ENCODE measurements around the gene VSX1. TPM values are rescaled to one million over a fixed set of nuclear protein-coding genes. Genes with fewer than 3 reads are reported as not detected.

VSX1 gene
- total RNA-seq, 2 experiments from 2014 or later, result not detected

DNA sequence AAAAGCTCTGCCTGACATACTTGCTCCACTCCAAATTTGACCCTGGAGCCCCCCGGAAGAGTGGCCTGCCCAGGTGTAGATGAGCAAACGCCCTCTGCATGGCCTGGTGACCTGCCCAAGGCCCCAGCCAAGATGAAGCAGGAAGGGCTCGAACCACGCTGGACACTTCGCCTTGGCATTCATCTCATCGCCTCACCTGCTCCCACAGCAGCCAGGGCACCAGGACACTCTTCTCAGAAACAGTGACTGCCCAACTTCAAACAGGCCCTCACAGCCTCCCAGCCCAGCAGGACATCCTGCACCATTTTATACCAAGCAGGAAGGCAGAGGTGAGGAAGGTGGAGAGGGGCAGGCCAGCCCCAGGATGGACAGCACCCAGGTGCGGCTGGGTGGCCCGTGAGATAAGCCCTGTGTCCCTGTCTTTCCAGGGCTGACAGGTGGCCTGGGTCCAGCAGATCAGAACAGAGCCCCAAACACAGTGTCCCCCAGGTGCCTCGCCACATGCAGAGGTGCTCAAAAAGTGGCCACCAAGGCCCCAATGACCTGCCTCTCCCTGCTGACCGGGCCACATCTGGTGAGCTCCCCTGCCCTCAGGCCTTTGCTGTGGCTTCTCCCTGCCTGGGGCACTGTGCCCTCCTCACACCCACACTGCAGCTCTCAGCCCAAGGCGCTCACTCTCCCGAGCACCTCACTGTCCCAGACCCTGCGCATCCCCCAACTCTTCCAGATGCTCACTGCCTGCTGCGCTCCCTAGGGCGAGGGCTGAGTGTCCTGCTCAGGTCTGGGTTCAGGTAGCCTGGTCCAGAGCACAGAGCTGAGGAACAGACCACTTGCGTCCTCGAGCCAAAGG, 31.2 kb downstream of the VSX1 start:
- Histone ChIP-seq H3K9me3 (ENCODE audit: control insufficient read depth in 1 of 2, insufficient read depth in 1 of 2, low read length in 2 of 2) (no peaks in the 10 kb centered on the region), H3K36me3 (ENCODE audit: insufficient read depth, low read length) (peaks cover 40% of the 10 kb centered on the region), H3K4me1 (ENCODE audit: insufficient read depth, low read length) (peaks cover 56% of the 10 kb centered on the region), H3K27ac (ENCODE audit: low read depth in 1 of 2, low read length in 2 of 2) (no peak overlapping the region), H3K27me3 (ENCODE audit: control insufficient read depth in 1 of 2, insufficient read depth in 2 of 2, low read length in 2 of 2) (no peaks in the 10 kb centered on the region), H3K4me3 (ENCODE audit: low read length) (no peak overlapping the region)
- Mint-ChIP-seq H3K27ac (peak overlapping the region; percentile 72), H3K4me3 (no peak overlapping the region), H3K4me1 (ENCODE audit: low read depth) (peaks cover 67% of the 10 kb centered on the region), H3K27me3 (no peaks in the 10 kb centered on the region), H3K36me3 (ENCODE audit: low read depth) (peaks cover 40% of the 10 kb centered on the region), H3K9me3 (no peaks in the 10 kb centered on the region)
- peak in 1 of 14 experiments; percentile 15 for DNase-seq
- ATAC-seq (ENCODE audit: poor library complexity), result no peak
- intact Hi-C loops (cut with DNase I, micrococcal nuclease), result loop anchor here in 1 of 2 experiments (10.0 kb wide), 1 partner anchor 1626 kb away; the partner anchor contains the start of gene NAPB
- CTCF ChIA-PET, result no interaction called here
- TF ChIP-seq, protein P1, sequence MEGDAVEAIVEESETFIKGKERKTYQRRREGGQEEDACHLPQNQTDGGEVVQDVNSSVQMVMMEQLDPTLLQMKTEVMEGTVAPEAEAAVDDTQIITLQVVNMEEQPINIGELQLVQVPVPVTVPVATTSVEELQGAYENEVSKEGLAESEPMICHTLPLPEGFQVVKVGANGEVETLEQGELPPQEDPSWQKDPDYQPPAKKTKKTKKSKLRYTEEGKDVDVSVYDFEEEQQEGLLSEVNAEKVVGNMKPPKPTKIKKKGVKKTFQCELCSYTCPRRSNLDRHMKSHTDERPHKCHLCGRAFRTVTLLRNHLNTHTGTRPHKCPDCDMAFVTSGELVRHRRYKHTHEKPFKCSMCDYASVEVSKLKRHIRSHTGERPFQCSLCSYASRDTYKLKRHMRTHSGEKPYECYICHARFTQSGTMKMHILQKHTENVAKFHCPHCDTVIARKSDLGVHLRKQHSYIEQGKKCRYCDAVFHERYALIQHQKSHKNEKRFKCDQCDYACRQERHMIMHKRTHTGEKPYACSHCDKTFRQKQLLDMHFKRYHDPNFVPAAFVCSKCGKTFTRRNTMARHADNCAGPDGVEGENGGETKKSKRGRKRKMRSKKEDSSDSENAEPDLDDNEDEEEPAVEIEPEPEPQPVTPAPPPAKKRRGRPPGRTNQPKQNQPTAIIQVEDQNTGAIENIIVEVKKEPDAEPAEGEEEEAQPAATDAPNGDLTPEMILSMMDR (IDR thresholded peaks at IDR 0.05), result no peak
- POLR2A ChIA-PET, result no interaction called here

DNA sequence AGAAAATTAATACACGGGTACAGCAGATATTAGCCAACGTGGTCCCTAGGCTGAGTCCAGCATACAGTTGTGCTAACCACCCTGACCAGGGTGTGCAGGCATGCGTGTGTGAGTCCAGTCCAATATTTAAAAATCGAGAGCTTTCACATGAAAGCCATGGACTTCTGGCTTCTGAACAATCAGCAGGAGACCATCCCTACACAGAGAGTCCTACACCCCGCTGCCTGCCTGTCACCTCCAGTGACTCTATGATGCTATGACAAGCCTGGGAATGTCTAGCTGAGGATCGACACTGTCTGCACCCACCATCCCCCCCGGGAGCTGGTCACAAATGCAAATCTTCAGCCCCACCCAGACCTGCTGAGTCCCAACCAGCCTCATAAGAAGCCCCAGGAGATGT, 31.9 kb downstream of the VSX1 start:
- ATAC-seq (ENCODE audit: poor library complexity), result no peak

DNA sequence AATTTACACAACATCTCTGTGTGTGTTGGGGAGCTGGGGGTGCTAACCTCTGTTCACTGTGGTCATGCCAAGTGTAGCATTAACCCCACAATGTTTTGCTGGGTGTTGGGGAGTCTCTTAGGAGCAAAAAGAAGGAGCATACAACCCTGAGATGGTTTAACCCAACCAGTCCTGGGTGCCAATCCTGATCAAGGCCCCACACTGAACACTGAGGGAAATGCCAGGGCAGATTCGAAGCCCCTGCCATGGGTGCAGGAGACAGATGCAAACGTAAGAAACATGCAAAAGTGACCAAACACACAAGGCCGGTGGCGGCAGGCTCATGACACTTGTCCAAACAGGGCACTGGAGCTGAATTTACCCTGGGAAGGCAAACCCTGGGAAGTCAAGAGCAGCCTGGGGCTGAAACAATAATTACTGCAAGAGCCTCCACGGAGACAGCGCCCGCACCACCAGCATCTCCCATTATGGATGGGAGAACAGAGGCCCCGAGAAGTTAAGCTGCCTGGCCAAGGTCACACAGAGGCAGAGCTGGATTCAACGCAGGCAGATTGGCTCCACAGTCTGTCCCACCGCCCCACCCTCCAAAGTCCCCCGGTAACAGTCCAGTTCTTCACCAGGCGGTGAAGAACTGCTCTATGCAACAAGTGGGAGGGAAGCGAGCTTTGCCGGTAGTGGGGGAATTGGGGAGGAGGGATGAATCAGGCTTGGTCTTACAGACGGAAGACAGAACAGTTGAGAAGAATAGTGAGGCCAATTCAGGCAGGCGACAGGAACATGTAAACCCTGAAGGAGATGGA, 32.5 kb downstream of the VSX1 start:
- ChIA-PET CTCF (no interaction called here), POLR2A (no interaction called here)
- Mint-ChIP-seq H3K27me3 (no peaks in the 10 kb centered on the region), H3K27ac (no peak overlapping the region), H3K9me3 (no peaks in the 10 kb centered on the region), H3K36me3 (ENCODE audit: low read depth) (peaks cover 36% of the 10 kb centered on the region), H3K4me1 (ENCODE audit: low read depth) (peaks cover 54% of the 10 kb centered on the region), H3K4me3 (no peak overlapping the region)
- no peaks in the 10 kb centered on the region for H3K27me3 ChIP-seq (ENCODE audit: control insufficient read depth in 1 of 2, insufficient read depth in 2 of 2, low read length in 2 of 2)
- peak overlapping the region in 1 of 2 donors; percentile 22 for H3K27ac ChIP-seq (ENCODE audit: low read depth in 1 of 2, low read length in 2 of 2)
- ATAC-seq (ENCODE audit: poor library complexity) (no peak), DNase-seq (no peak)
- H3K36me3 ChIP-seq (ENCODE audit: insufficient read depth, low read length), result peaks cover 36% of the 10 kb centered on the region
- intact Hi-C loops (cut with DNase I, micrococcal nuclease), result loop anchor here in 1 of 2 experiments (10.0 kb wide), 1 partner anchor 1625 kb away; the partner anchor contains the start of gene NAPB
- TF ChIP-seq, protein P1 (IDR thresholded peaks at IDR 0.05), result no peak
- peaks cover 47% of the 10 kb centered on the region for H3K4me1 ChIP-seq (ENCODE audit: insufficient read depth, low read length)
- no peaks in the 10 kb centered on the region for H3K9me3 ChIP-seq (ENCODE audit: control insufficient read depth in 1 of 2, insufficient read depth in 1 of 2, low read length in 2 of 2)
- H3K4me3 ChIP-seq (ENCODE audit: low read length), result no peak overlapping the region

More for the DNA sequence above, 31.9 kb downstream of the VSX1 start:
- Histone ChIP-seq H3K27me3 (ENCODE audit: control insufficient read depth in 1 of 2, insufficient read depth in 2 of 2, low read length in 2 of 2) (no peaks in the 10 kb centered on the region), H3K9me3 (ENCODE audit: control insufficient read depth in 1 of 2, insufficient read depth in 1 of 2, low read length in 2 of 2) (no peaks in the 10 kb centered on the region), H3K4me3 (ENCODE audit: low read length) (no peak overlapping the region), H3K36me3 (ENCODE audit: insufficient read depth, low read length) (peaks cover 40% of the 10 kb centered on the region), H3K4me1 (ENCODE audit: insufficient read depth, low read length) (peaks cover 50% of the 10 kb centered on the region), H3K27ac (ENCODE audit: low read depth in 1 of 2, low read length in 2 of 2) (no peak overlapping the region)
- Mint-ChIP-seq H3K27ac (no peak overlapping the region), H3K36me3 (ENCODE audit: low read depth) (peaks cover 41% of the 10 kb centered on the region), H3K9me3 (no peaks in the 10 kb centered on the region), H3K27me3 (no peaks in the 10 kb centered on the region), H3K4me3 (no peak overlapping the region), H3K4me1 (ENCODE audit: low read depth) (peaks cover 60% of the 10 kb centered on the region)
- TF ChIP-seq, protein P1 (IDR thresholded peaks at IDR 0.05), result no peak
- ChIA-PET CTCF (no interaction called here), POLR2A (no interaction called here)
- intact Hi-C loops (cut with DNase I, micrococcal nuclease), result loop anchor here in 1 of 2 experiments (10.0 kb wide), 1 partner anchor 1625 kb away; the partner anchor contains the start of gene NAPB
- DNase-seq, result no peak
